ENCODE measurements around the gene AOAH. TPM values are rescaled to one million over a fixed set of nuclear protein-coding genes. Genes with fewer than 3 reads are reported as not detected.

AOAH gene
- total RNA-seq, 2 donors from 2014 or later = 2.5 to 7.2 TPM

GRCh38 chr7:36638586-36639263, 85.6 kb downstream of the AOAH start:
- no peak for TF ChIP-seq CTCF (IDR thresholded peaks at IDR 0.05)
- Histone ChIP-seq H3K36me3 (no peaks in the 10 kb centered on the region), H3K4me3 (no peak overlapping the region), H3K9me3 (no peaks in the 10 kb centered on the region), H3K4me1 (no peaks in the 10 kb centered on the region), H3K27ac (no peak overlapping the region), H3K27me3 (no peaks in the 10 kb centered on the region)
- DNase-seq (ENCODE audit: low spot score) = no peak

- TF ChIP-seq CTCF (IDR thresholded peaks at IDR 0.05) = no peak
- H3K4me3 ChIP-seq = no peak overlapping the region
- no peaks in the 10 kb centered on the region for H3K4me1 ChIP-seq
Measured at GRCh38 chr7:36638140-36638539, 86.2 kb downstream of the AOAH start.

GRCh38 chr7:36637417-36637816, 86.9 kb downstream of the AOAH start:
- Histone ChIP-seq H3K4me3 (no peak overlapping the region), H3K4me1 (no peaks in the 10 kb centered on the region), H3K9me3 (no peaks in the 10 kb centered on the region), H3K27me3 (no peaks in the 10 kb centered on the region), H3K36me3 (no peaks in the 10 kb centered on the region), H3K27ac (no peak overlapping the region)
- no peak for DNase-seq (ENCODE audit: low spot score)
- TF ChIP-seq CTCF (IDR thresholded peaks at IDR 0.05) = no peak

More at GRCh38 chr7:36638140-36638539, 86.2 kb downstream of the AOAH start:
- H3K36me3 ChIP-seq = no peaks in the 10 kb centered on the region
- no peaks in the 10 kb centered on the region for H3K9me3 ChIP-seq
- DNase-seq (ENCODE audit: low spot score) = no peak
- no peak overlapping the region for H3K27ac ChIP-seq
- no peaks in the 10 kb centered on the region for H3K27me3 ChIP-seq

- no peaks in the 10 kb centered on the region for H3K9me3 ChIP-seq
- no peaks in the 10 kb centered on the region for H3K36me3 ChIP-seq
- H3K4me1 ChIP-seq = no peaks in the 10 kb centered on the region
- no peak for TF ChIP-seq CTCF (IDR thresholded peaks at IDR 0.05)
- H3K4me3 ChIP-seq = no peak overlapping the region
- H3K27me3 ChIP-seq = no peaks in the 10 kb centered on the region
- no peak overlapping the region for H3K27ac ChIP-seq
- no peak for DNase-seq (ENCODE audit: low spot score)
Measured at GRCh38 chr7:36636126-36636525, 88.2 kb downstream of the AOAH start.

- H3K27ac ChIP-seq = no peak overlapping the region
- no peaks in the 10 kb centered on the region for H3K27me3 ChIP-seq
- no peaks in the 10 kb centered on the region for H3K4me1 ChIP-seq
- no peaks in the 10 kb centered on the region for H3K9me3 ChIP-seq
- no peak for DNase-seq (ENCODE audit: low spot score)
- no peak for TF ChIP-seq CTCF (IDR thresholded peaks at IDR 0.05)
- no peak overlapping the region for H3K4me3 ChIP-seq
- H3K36me3 ChIP-seq = no peaks in the 10 kb centered on the region
Measured at GRCh38 chr7:36635091-36635490, 89.2 kb downstream of the AOAH start.

- H3K9me3 ChIP-seq = no peaks in the 10 kb centered on the region
- no peak for TF ChIP-seq CTCF (IDR thresholded peaks at IDR 0.05)
- no peaks in the 10 kb centered on the region for H3K4me1 ChIP-seq
- DNase-seq (ENCODE audit: low spot score) = no peak
- H3K27me3 ChIP-seq = no peaks in the 10 kb centered on the region
- H3K4me3 ChIP-seq = no peak overlapping the region
- no peaks in the 10 kb centered on the region for H3K36me3 ChIP-seq
- H3K27ac ChIP-seq = no peak overlapping the region
Measured at GRCh38 chr7:36633377-36633776, 90.9 kb downstream of the AOAH start.
